ENCODE results near the gene GEMIN5. TPM values are rescaled to one million over a fixed set of nuclear protein-coding genes. Genes with fewer than 3 reads are reported as not detected.

The GEMIN5 gene
- total and polyA plus RNA-seq, 2 of the 13 experiments (the other 11 are each of a cell fraction or from before 2014, with no cell fraction given): 6.6 to 28.6 TPM

- 0 out of 2 replicates have a peak, but pooled peaks have one; percentile 18 for TF ChIP-seq FOXO1 (CRISPR knock-in tag; IDR thresholded peaks at IDR 0.05)
- TF ChIP-seq SIN3A (IDR thresholded peaks at IDR 0.05; ENCODE audit: borderline replicate concordance, low read depth, low read length): 0 out of 2 replicates have a peak, but pooled peaks have one; percentile 11
- TF ChIP-seq SIN3B (IDR thresholded peaks at IDR 0.05; ENCODE audit: low read length): peak; percentile 65
- TF ChIP-seq ZNF619 (CRISPR knock-in tag; IDR thresholded peaks at IDR 0.05): no peak
- peak; percentile 68 for TF ChIP-seq ZGPAT (CRISPR knock-in tag; IDR thresholded peaks at IDR 0.05)
- TF ChIP-seq ZNF770 (CRISPR knock-in tag; IDR thresholded peaks at IDR 0.05): 0 out of 2 replicates have a peak, but pooled peaks have one; percentile 26
- peak; percentile 43; the same call in 1 of the 2 replicates for TF ChIP-seq TFDP2 (CRISPR knock-in tag; IDR thresholded peaks at IDR 0.05)
- TF ChIP-seq MXD3 (CRISPR knock-in tag; IDR thresholded peaks at IDR 0.05): 0 out of 2 replicates have a peak, but pooled peaks have one; percentile 59
- TF ChIP-seq GLI4 (CRISPR knock-in tag; IDR thresholded peaks at IDR 0.05; ENCODE audit: borderline replicate concordance): peak; percentile 35; the same call in 1 of the 2 replicates
- TF ChIP-seq ZNF326 (CRISPR knock-in tag; IDR thresholded peaks at IDR 0.05; ENCODE audit: borderline replicate concordance): no peak
- TF ChIP-seq FOXA1 (IDR thresholded peaks at IDR 0.05): no peak
- TF ChIP-seq FOXA1 (CRISPR knock-in tag; IDR thresholded peaks at IDR 0.05): no peak
- peak; percentile 19; the same call in 1 of the 2 replicates for TF ChIP-seq MEIS2 (CRISPR knock-in tag; IDR thresholded peaks at IDR 0.05)
- TF ChIP-seq IRF2 (CRISPR knock-in tag; IDR thresholded peaks at IDR 0.05): peak; percentile 65; the same call in 1 of the 2 replicates
- peak; percentile 46; the same call in 1 of the 2 replicates for TF ChIP-seq ZNF577 (CRISPR knock-in tag; IDR thresholded peaks at IDR 0.05; ENCODE audit: borderline replicate concordance, low read depth)
- 0 out of 2 replicates have a peak, but pooled peaks have one; percentile 36 for TF ChIP-seq NFRKB (IDR thresholded peaks at IDR 0.05)
- 0 out of 2 replicates have a peak, but pooled peaks have one; percentile 14 for TF ChIP-seq ZNF557 (CRISPR knock-in tag; IDR thresholded peaks at IDR 0.05)
- peak in 1 of 2 experiments; percentile 66; a peak in 2 of 4 replicates for TF ChIP-seq REST (IDR thresholded peaks at IDR 0.05; ENCODE audit: borderline replicate concordance in 1 of 2, low read depth in 1 of 2, low read length in 2 of 2)
- no peak for TF ChIP-seq ZSCAN29 (CRISPR knock-in tag; conservative IDR thresholded peaks at IDR 0.05)
These were observed 3.0 kb upstream of the GEMIN5 start, which contains the start of gene MRPL22 (continued) for GRCh38 chr5:154940772-154941620.

Data from HepG2 (cell line).